DND-41 (cell line): ENCODE results near the gene SCGB1C2.

Experiments
- CTCF ChIP-seq: IDR thresholded peaks from 2 replicates; pipeline ENCODE4 v1.5.1; 2012; ENCODE audit warnings: borderline replicate concordance, low read length, moderate library complexity, mild to moderate bottlenecking; ENCODE audit not compliant: poor library complexity, severe bottlenecking; ENCODE audit errors: extremely low read depth
- EZH2 ChIP-seq: IDR thresholded peaks from 3 replicates; pipeline ENCODE4 v1.6.1; 2012; ENCODE audit warnings: borderline replicate concordance, low read depth, mild to moderate bottlenecking, moderate library complexity, low read length, inconsistent platforms; ENCODE audit not compliant: severe bottlenecking

GRCh38 chr17:142102-142661 is 4.8 kb downstream of the SCGB1C2 start:
- TF ChIP-seq CTCF (no peak), EZH2 (no peak)
